H1 (cell line): ENCODE data around the gene SH3RF3.

ENCODE experiments used
- BRCA1 ChIP-seq: IDR thresholded peaks from 2 replicates; pipeline ENCODE4 v1.6.1; 2012; ENCODE audit warnings: low read depth, low read length, improper control_type of control experiment
- CEBPB ChIP-seq: IDR thresholded peaks from 2 replicates; pipeline ENCODE4 v1.6.1; 2012; ENCODE audit warnings: low read depth, low read length
- CHD1 ChIP-seq: IDR thresholded peaks from 2 replicates; pipeline ENCODE4 v1.6.1; 2012; ENCODE audit warnings: low read depth, low read length, improper control_type of control experiment
- EP300 ChIP-seq, 2 experiments: IDR thresholded peaks; 1 replicate in 1 of 2; 2 replicates in 1 of 2; pipeline ENCODE4 v1.6.1; 2011 to 2012; ENCODE audit warnings: low read depth in 2 of 2, low read length in 2 of 2, mild to moderate bottlenecking in 2 of 2, borderline replicate concordance in 1 of 2, inconsistent platforms in 1 of 2, moderate library complexity in 1 of 2
- JUN ChIP-seq: IDR thresholded peaks from 2 replicates; pipeline ENCODE4 v1.6.1; 2011; ENCODE audit warnings: low read depth, mild to moderate bottlenecking, improper control_type of control experiment, low read length
- NRF1 ChIP-seq: IDR thresholded peaks from 2 replicates; pipeline ENCODE4 v1.6.1; 2011; ENCODE audit warnings: mild to moderate bottlenecking, low read depth, low read length, improper control_type of control experiment
- POLR2AphosphoS5 ChIP-seq: IDR thresholded peaks from 2 replicates; pipeline ENCODE4 v1.6.1; 2011; ENCODE audit warnings: low read depth, low read length
- SIRT6 ChIP-seq: IDR thresholded peaks from one replicate; pipeline ENCODE4 v1.7.1; 2012; ENCODE audit warnings: low read length, inconsistent platforms
- TF ChIP-seq, protein P1 (sequence below): IDR thresholded peaks from 2 replicates; pipeline ENCODE4 v1.6.1; 2012; ENCODE audit warnings: inconsistent platforms
- TF ChIP-seq, protein P2 (sequence below), 3 experiments: IDR thresholded peaks; 1 replicate in 2 of 3; 2 replicates in 1 of 3; pipeline versions ENCODE4 v1.5.1 to v1.6.1; 2011; ENCODE audit warnings: low read length in 3 of 3, mild to moderate bottlenecking in 3 of 3, inconsistent platforms in 2 of 3, low read depth in 1 of 3, moderate library complexity in 1 of 3; ENCODE audit not compliant: insufficient read depth in 1 of 3; ENCODE audit errors: control extremely low read depth in 1 of 3

DNA sequence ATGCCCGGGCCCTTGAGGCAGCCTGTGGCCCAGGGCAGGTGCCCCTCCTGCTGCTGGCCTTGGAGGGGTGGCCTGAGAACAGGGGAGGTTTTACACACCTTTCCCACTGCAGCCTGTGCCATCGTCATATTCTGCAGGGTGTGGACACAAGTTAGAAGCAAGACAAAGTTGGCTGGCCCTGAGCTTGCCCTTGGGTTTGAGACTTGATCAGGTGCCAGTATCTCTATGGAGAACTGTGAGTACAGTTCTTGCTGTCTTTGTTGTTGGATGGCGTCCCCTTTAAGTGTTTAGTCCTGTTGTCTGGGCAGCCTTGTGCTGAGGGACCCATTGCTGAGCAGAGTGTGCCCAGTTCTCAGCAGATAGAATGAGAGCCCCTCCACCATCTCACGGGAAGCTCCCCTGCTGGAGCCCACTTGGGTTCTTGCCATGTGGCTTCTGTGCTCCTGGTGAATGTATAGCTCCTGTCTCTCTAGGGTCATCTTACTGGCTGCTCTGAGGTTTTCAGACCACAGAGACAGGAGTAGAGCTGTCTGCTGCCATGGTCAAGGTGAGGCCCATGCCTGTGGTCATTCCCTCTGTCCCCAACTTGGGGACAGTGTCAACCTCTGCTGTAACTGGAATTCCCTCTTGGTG lies 115.9 kb downstream of the SH3RF3 start:
- TF ChIP-seq BRCA1 (no peak), POLR2AphosphoS5 (no peak), NRF1 (no peak), CHD1 (no peak), SIRT6 (no peak), JUN (no peak), EP300 (IDR thresholded peaks at IDR 0.05; ENCODE audit: borderline replicate concordance in 1 of 2, low read depth in 2 of 2, low read length in 2 of 2) (no peak), CEBPB (no peak)
- TF ChIP-seq, protein P1, sequence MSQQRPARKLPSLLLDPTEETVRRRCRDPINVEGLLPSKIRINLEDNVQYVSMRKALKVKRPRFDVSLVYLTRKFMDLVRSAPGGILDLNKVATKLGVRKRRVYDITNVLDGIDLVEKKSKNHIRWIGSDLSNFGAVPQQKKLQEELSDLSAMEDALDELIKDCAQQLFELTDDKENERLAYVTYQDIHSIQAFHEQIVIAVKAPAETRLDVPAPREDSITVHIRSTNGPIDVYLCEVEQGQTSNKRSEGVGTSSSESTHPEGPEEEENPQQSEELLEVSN: no peak
- TF ChIP-seq, protein P2, sequence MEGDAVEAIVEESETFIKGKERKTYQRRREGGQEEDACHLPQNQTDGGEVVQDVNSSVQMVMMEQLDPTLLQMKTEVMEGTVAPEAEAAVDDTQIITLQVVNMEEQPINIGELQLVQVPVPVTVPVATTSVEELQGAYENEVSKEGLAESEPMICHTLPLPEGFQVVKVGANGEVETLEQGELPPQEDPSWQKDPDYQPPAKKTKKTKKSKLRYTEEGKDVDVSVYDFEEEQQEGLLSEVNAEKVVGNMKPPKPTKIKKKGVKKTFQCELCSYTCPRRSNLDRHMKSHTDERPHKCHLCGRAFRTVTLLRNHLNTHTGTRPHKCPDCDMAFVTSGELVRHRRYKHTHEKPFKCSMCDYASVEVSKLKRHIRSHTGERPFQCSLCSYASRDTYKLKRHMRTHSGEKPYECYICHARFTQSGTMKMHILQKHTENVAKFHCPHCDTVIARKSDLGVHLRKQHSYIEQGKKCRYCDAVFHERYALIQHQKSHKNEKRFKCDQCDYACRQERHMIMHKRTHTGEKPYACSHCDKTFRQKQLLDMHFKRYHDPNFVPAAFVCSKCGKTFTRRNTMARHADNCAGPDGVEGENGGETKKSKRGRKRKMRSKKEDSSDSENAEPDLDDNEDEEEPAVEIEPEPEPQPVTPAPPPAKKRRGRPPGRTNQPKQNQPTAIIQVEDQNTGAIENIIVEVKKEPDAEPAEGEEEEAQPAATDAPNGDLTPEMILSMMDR (IDR thresholded peaks at IDR 0.05; ENCODE audit: control extremely low read depth in 1 of 3, insufficient read depth in 1 of 3, low read depth in 1 of 3, low read length in 3 of 3): no peak
